SK-N-SH (cell line): Measurements from ENCODE around the gene WIZ.

Source experiments
- CTCF ChIP-seq: fragments of 200-600 bp; sonication (generic); IDR thresholded peaks from 2 replicates; pipeline ENCODE4 v1.6.1; 2017; ENCODE audit warnings: antibody characterized with exemption, mild to moderate bottlenecking, moderate library complexity
- EZH2phosphoT487 ChIP-seq: fragments of 200-600 bp; sonication (generic); IDR thresholded peaks from 2 replicates; pipeline ENCODE4 v1.6.1; 2017; ENCODE audit warnings: low read depth, mixed run types, mild to moderate bottlenecking, antibody characterized with exemption, moderate library complexity, borderline replicate concordance
- FOSL2 ChIP-seq: IDR thresholded peaks from 2 replicates; pipeline ENCODE4 v1.4.0; 2012; ENCODE audit warnings: low read depth, mild to moderate bottlenecking, moderate library complexity, borderline replicate concordance
- GATA2 ChIP-seq: sonication (generic); formaldehyde crosslinking; IDR thresholded peaks from 2 replicates; pipeline ENCODE4 v1.5.0; 2020; ENCODE audit warnings: mild to moderate bottlenecking, missing genetic modification reagents
- MAX ChIP-seq: IDR thresholded peaks from 2 replicates; pipeline ENCODE4 v1.4.0; 2012; ENCODE audit warnings: low read depth
- MXI1 ChIP-seq: IDR thresholded peaks from 2 replicates; pipeline ENCODE4 v1.6.1; 2012; ENCODE audit warnings: mild to moderate bottlenecking, low read depth, low read length, improper control_type of control experiment
- NFIC ChIP-seq: IDR thresholded peaks from 2 replicates; pipeline ENCODE4 v1.4.0; 2012; ENCODE audit warnings: borderline replicate concordance
- POLR2AphosphoS5 ChIP-seq: IDR thresholded peaks from 2 replicates; pipeline ENCODE4 v1.6.1; 2012; ENCODE audit warnings: low read depth, low read length
- RCOR1 ChIP-seq: fragments of 150-350 bp; IDR thresholded peaks from 2 replicates; pipeline ENCODE4 v1.6.1; 2017; ENCODE audit warnings: antibody characterized with exemption, low read length
- REST ChIP-seq: IDR thresholded peaks from 2 replicates; pipeline ENCODE4 v1.6.1; 2012; ENCODE audit warnings: mild to moderate bottlenecking, low read depth, low read length, moderate library complexity
- SIN3A ChIP-seq: IDR thresholded peaks from 2 replicates; pipeline ENCODE4 v1.6.1; 2012; ENCODE audit warnings: low read depth, mild to moderate bottlenecking, low read length, moderate library complexity, borderline replicate concordance
- SMC3 ChIP-seq: IDR thresholded peaks from 2 replicates; pipeline ENCODE4 v1.6.1; 2012; ENCODE audit warnings: low read depth, low read length, improper control_type of control experiment
- YY1 ChIP-seq: IDR thresholded peaks from 2 replicates; pipeline ENCODE4 v1.4.0; 2012; ENCODE audit warnings: low read depth, mild to moderate bottlenecking
- ZBTB33 ChIP-seq: IDR thresholded peaks from 2 replicates; pipeline ENCODE4 v1.4.0; 2012; ENCODE audit warnings: low read depth, borderline replicate concordance

DNA sequence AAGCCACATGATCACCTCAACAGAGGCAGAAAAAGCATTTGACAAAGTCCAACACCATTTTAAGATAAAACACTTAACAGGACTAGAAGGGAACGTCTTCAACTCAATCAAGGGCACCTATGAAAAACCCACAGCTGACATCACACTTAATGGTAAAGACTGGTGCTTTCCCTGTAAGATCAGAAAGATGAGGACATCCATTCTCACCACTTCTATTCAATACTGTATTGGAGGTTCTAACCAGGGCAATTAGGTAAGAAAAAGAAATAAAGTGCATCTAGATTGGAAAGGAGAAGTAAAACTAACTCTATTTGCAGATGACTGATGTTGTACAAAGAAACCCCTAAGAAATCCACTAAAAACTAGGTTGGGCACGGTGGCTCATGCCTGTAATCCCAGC lies 58.9 kb downstream of the WIZ start:
- TF ChIP-seq REST (no peak), YY1 (no peak), CTCF (no peak), SIN3A (no peak), SMC3 (no peak), ZBTB33 (no peak), NFIC (no peak), RCOR1 (no peak), FOSL2 (no peak), MAX (no peak), POLR2AphosphoS5 (no peak), GATA2 (CRISPR knock-in tag) (no peak), EZH2phosphoT487 (no peak), MXI1 (no peak)
